SKM-1 (cell line): ENCODE results near the gene ALG12.

Source experiments
- DNase-seq: peaks from one replicate; lab custom pipeline; 2025; ENCODE audit not compliant: unreplicated experiment; lab: John Stamatoyannopoulos, UW

The ALG12 gene

DNA sequence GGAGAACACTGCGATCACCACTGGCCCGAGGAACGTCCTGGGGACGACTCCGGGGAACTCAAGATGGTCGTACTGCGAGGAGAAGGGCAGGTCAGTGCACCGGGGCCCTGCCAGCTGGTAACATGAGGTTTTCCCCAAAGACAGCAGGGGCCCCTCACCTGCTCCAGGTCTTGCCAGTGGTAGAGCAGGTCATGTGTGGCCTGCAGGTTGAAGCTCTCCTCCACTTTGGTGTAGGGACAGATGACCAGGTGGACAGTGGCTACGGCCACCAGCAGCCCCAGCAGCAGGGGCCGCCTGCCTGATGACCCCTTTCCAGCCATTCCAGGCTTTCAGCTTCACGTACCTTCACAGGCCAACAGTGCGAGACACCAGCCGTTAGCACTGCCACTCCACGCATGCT, 4.8 kb downstream of the ALG12 start:
- DNase-seq = no peak

DNA sequence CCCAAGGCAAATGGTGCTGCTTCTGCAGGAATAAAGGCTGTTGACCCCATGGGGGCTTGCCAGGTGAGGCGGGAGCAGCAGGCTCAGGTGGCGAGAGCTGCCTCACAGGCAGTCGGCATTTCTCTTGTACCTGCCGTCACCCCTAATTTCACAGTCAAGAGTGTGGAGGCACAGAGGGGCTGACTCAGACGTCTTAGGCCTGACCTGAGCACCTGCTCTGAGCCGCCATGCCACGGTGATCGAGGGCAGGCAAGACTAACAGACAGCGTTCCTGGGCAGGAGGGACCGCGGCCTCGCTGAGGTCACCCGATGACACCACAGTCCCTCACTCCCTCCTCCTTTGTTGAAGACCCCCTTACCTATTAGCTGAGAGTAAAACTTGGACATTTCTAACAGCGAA, 5.2 kb downstream of the ALG12 start:
- no peak for DNase-seq

GRCh38 chr22:49911881-49912625, 6.2 kb downstream of the ALG12 start:
- no peak for DNase-seq

DNA sequence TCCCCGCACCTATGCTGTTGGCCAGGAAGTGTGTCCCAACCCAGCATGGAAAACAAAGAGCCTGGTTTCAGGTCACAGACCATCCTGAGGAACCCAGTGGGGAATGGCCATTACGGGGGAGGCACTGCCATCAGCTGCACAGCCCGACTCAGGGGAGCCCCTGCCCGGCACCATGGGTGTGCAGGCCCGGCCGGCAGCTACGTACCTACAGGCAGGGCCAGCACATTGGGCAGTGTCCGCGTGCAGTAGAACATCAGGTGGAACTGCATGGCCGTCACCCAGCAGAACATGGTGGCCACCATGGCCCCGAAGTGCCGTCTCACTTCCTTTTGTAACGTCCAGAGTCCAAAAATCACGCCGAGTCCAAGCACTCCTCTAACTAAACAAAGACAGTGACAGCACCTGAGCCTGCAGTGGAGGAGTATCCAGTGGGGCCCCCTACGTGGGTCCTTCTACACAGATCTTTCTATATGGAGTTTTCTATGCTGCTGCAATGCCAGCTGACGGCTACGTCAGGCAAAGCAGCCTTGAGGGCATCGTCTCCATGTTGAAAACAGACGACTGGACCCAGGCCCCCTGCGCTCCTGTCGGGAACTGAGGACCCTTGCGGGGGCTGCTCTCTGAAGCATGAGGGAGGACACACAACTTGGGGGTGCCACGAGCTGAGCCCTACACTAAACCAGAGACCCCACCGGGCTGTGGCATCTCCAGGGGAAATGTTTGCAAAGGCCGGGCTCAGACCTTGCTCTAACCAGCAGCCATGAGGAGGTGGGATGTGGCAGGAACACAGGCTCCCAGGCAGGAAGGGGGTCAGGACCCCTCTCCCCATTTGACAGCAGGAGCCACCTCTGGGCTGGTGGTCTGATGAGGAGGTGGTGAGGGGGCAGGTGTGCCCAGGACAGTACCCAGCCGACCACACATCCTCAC, 7.7 kb downstream of the ALG12 start:
- DNase-seq = no peak

GRCh38 chr22:49909476-49910205, 8.6 kb downstream of the ALG12 start:
- no peak for DNase-seq

- no peak for DNase-seq
Measured at GRCh38 chr22:49907807-49908206, 10.4 kb downstream of the ALG12 start.

GRCh38 chr22:49906799-49907290, 11.4 kb downstream of the ALG12 start:
- DNase-seq = no peak

DNA sequence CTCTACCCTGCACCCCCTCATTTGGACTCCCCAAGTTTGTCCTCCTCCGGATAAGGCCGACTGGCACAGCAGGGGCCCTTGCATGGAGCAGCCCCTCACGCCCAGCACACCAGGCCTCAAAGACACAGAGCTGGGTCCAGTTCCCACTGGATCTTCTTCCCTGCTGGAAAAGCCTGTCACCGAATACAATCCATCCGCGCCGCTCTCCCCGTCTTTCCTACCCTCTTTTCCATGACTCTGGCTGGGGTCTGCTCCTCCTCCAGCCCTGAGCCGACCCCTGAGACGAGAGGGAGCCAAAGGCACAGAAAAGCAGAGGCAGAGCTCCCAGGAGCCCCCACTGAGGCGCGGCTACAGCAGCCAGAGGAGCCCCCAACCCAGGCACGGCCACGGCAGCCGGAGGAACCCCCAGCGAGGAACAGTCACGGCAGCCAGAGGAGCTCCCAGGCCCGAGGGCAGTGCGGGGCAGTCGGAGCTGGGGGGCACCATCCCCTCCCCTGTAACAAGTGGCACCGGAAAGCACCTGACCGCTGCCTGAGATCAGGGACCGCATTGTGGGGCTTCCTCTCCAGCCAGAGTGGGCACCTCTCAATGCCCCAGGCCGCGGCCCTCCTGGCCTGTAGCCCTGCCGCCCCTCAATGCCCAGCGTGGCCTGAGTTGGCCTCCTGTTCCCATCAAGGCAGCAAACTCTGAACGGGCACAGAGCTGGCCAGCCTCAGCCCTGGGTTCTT, 12.0 kb downstream of the ALG12 start:
- DNase-seq = no peak

DNA sequence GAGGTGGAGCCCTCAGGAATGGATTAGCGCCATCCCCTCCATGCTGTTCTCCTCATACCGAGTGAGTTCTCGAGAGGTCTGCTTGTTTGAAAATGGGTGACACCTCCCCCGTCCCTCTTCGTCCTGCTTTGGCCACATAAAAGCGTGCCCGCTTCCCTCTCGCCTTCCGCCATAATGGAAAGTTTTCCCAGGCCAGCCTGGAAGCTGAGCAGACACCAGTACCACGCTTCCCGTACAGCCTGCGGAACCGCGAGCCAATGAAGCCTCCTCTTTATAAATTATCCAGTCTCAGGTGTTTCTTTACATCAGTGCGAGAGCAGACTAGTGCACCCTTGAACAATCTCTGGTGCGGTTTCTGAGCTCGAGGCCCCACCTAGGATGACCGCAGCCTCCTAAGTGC, 12.8 kb downstream of the ALG12 start:
- DNase-seq = no peak

DNA sequence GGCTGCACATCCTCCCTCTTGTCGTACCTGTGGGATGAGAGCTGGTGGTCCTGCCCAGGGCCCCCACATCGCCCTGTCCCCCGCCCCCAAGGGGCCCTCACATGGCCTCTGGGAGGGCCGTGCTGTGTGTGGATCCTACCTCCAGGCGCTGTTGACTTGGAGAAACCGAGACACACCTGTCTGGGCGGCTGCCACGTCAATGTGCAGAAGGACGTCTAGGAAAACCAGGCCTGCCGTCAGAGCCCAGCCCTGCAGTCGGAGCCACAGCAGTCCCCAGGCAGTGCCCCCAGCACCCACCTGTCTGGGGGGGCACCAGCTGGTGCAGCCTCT, 14.2 kb downstream of the ALG12 start:
- DNase-seq = no peak

- no peak for DNase-seq
Measured at GRCh38 chr22:49903322-49904039, 14.8 kb downstream of the ALG12 start.

- DNase-seq = no peak
Measured at GRCh38 chr22:49901457-49901856, 16.8 kb downstream of the ALG12 start.

GRCh38 chr22:49900441-49901230, 17.6 kb downstream of the ALG12 start:
- DNase-seq = no peak

GRCh38 chr22:49899530-49899929, 18.7 kb downstream of the ALG12 start:
- DNase-seq = no peak

- DNase-seq = no peak
Measured at GRCh38 chr22:49897015-49897684, 21.1 kb downstream of the ALG12 start.

GRCh38 chr22:49896201-49896600, 22.0 kb downstream of the ALG12 start:
- DNase-seq = no peak

DNA sequence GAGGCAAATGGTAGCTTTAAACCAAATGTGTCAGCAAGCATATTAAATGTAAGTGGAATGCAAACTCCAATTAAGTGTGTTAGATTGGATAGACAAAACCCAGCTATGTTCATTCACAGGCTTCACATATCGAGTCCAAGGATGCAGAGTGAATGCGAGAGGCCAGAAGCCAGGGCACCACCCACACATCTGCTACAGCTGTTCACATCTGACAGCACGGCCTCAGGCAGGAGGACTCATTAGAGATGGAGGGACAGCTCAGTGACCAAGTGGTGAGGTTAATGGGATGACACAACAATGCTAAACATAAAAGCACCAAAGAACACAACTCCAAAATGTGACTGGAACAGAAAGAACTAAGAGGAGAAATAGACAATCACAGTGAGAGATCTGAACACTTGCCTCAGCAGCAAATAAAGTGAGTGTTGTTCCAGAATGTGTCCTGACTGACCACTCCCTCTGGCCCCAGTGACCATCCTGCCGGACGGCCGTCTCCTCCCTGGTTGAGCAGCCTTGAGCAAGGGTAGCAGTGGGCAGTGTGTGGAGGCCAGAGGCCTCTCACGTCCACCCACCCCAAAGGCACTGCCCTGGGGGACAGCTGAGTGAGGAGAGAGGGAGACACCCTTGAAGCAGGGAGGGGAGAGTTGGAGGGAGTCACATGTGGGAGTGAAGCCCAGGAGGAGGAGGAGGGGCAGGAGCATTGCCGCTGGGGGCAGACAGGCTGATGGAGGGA, 23.8 kb downstream of the ALG12 start:
- no peak for DNase-seq

DNA sequence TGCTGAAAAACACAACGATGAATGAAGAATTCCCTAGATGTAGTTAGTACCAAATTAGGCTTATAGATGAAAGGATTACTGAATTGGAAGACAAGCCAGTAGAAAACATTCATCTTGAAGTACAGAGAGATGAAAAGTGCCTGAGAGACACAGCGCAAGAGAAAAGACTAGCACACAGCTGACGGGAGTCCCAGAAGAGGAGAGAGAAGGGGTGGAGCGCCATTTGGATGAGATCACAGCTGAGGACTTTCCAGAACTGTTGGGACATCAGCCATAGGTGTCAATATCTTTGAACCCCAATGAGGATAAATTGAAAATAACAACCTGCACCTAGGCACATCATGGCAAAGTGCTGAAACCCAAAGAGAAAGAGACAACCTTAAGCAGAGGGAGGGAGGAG, 25.2 kb downstream of the ALG12 start:
- no peak for DNase-seq
